Right atrium auricular region (tissue), 2 donors: ENCODE measurements around the gene FGF5. TPM values are rescaled to one million over a fixed set of nuclear protein-coding genes. Genes with fewer than 3 reads are reported as not detected.
"Not testable (repeated sequence)": the region's sequence is repeated elsewhere in the genome, so short reads cannot be mapped to it uniquely, and the experiment has no call there.

ENCODE experiments used
- DNase-seq: peaks from one replicate; pipeline ENCODE4 v3.0.0-alpha.2; 2019; ENCODE audit warnings: low spot score
- H3K27ac ChIP-seq, 2 donors: fragments of 200-600 bp; sonication (generic); 1 replicate in 1 of 2; 2 replicates in 1 of 2; pipeline ENCODE4 v1.5.1; 2016 to 2019
- H3K27me3 ChIP-seq, 2 donors: fragments of 200-600 bp; sonication (generic); one replicate each; pipeline versions ENCODE4 v1.5.1 to v1.6.0; 2017 to 2019
- H3K36me3 ChIP-seq: fragments of 200-600 bp; sonication (generic); one replicate; pipeline ENCODE4 v1.5.1; 2016
- H3K4me1 ChIP-seq, 2 donors: fragments of 200-600 bp; sonication (generic); one replicate each; pipeline versions ENCODE4 v1.5.1 to v1.6.0; 2017 to 2019
- H3K4me3 ChIP-seq, 2 donors: fragments of 200-600 bp; sonication (generic); 1 replicate in 1 of 2; 2 replicates in 1 of 2; pipeline ENCODE4 v1.5.1; 2017 to 2019; ENCODE audit warnings: mild to moderate bottlenecking in 1 of 2, moderate library complexity in 1 of 2
- H3K9me3 ChIP-seq, 2 donors: fragments of 200-600 bp; sonication (generic); one replicate each; pipeline ENCODE4 v1.5.1; 2019
- CTCF ChIP-seq, 2 donors: fragments of 200-600 bp; sonication (generic); IDR thresholded peaks; one replicate each; pipeline ENCODE4 v1.5.1; 2019; ENCODE audit warnings: antibody characterized with exemption in 2 of 2
- total RNA-seq, 2 donors: library from RNA; depleted of rRNA; stranded (reverse); fragments of >200 nt; gene quantifications; one replicate each; pipeline ENCODE4 v1.1.0, GENCODE V29; 2016

FGF5 gene
- total RNA-seq, 2 donors from 2014 or later, result 0.07 TPM; not detected in 1

GRCh38 chr4:80312124-80312523, 45.7 kb downstream of the FGF5 start:
- H3K4me1 ChIP-seq, result no peaks in the 10 kb centered on the region
- no peak for DNase-seq
- TF ChIP-seq CTCF (IDR thresholded peaks at IDR 0.05), result no peak
- H3K27ac ChIP-seq, result no peak overlapping the region
- H3K27me3 ChIP-seq, result no peaks in the 10 kb centered on the region
- H3K9me3 ChIP-seq, result no peaks in the 10 kb centered on the region
- no peak overlapping the region for H3K4me3 ChIP-seq
- H3K36me3 ChIP-seq, result no peaks in the 10 kb centered on the region

- Histone ChIP-seq H3K4me1 (no peaks in the 10 kb centered on the region), H3K27ac (no peak overlapping the region), H3K4me3 (no peak overlapping the region), H3K27me3 (no peaks in the 10 kb centered on the region), H3K36me3 (no peaks in the 10 kb centered on the region), H3K9me3 (no peaks in the 10 kb centered on the region)
- TF ChIP-seq CTCF (IDR thresholded peaks at IDR 0.05), result no peak
- DNase-seq, result no peak
Observed at GRCh38 chr4:80313627-80314026, 47.2 kb downstream of the FGF5 start.

GRCh38 chr4:80315848-80316247, 49.4 kb downstream of the FGF5 start:
- H3K36me3 ChIP-seq, H3K4me1 ChIP-seq, H3K27me3 ChIP-seq, DNase-seq, H3K4me3 ChIP-seq, H3K27ac ChIP-seq, H3K9me3 ChIP-seq: not testable (repeated sequence)

- TF ChIP-seq CTCF (IDR thresholded peaks at IDR 0.05), result no peak
- Histone ChIP-seq H3K27ac (no peak overlapping the region), H3K36me3 (no peaks in the 10 kb centered on the region), H3K9me3 (no peaks in the 10 kb centered on the region), H3K4me1 (peaks cover 0 to 6% of the 10 kb centered on the region in 2 donors), H3K4me3 (no peak overlapping the region), H3K27me3 (no peaks in the 10 kb centered on the region)
- DNase-seq, result no peak
Observed at GRCh38 chr4:80321341-80321740, 54.9 kb downstream of the FGF5 start.

GRCh38 chr4:80321776-80322175, 55.3 kb downstream of the FGF5 start:
- no peak for DNase-seq
- no peak for TF ChIP-seq CTCF (IDR thresholded peaks at IDR 0.05)
- Histone ChIP-seq H3K36me3 (no peaks in the 10 kb centered on the region), H3K4me1 (peaks cover 0 to 6% of the 10 kb centered on the region in 2 donors), H3K27ac (no peak overlapping the region), H3K4me3 (no peak overlapping the region), H3K27me3 (no peaks in the 10 kb centered on the region), H3K9me3 (no peaks in the 10 kb centered on the region)

- Histone ChIP-seq H3K4me3 (no peak overlapping the region), H3K9me3 (no peaks in the 10 kb centered on the region), H3K36me3 (no peaks in the 10 kb centered on the region), H3K27me3 (no peaks in the 10 kb centered on the region), H3K27ac (no peak overlapping the region), H3K4me1 (peaks cover 0 to 6% of the 10 kb centered on the region in 2 donors)
- no peak for DNase-seq
- no peak for TF ChIP-seq CTCF (IDR thresholded peaks at IDR 0.05)
Observed at GRCh38 chr4:80322716-80323115, 56.3 kb downstream of the FGF5 start.
